ENCODE results near the gene ERAS.

ERAS gene

DNA sequence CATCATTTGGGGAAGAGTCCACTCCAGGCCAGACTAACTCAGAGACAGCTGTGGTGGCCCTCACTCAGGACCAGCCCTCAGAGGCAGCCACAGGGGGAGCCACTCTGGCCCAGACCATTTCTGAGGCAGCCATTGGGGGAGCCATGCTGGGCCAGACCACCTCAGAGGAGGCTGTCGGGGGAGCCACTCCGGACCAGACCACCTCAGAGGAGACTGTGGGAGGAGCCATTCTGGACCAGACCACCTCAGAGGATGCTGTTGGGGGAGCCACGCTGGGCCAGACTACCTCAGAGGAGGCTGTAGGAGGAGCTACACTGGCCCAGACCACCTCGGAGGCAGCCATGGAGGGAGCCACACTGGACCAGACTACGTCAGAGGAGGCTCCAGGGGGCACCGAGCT is 3.3 kb upstream of the ERAS start:
- Histone ChIP-seq H3K4me1 (ENCODE audit: control insufficient read depth in 1 of 2, insufficient read depth in 2 of 2, low read length in 2 of 2) (no peaks in the 10 kb centered on the region), H3K4me3 (ENCODE audit: low read depth in 1 of 2, low read length in 2 of 2) (no peak overlapping the region), H3K27ac (ENCODE audit: low read length) (no peak overlapping the region), H3K27me3 (ENCODE audit: low read depth, low read length) (no peaks in the 10 kb centered on the region), H3K36me3 (ENCODE audit: control insufficient read depth in 1 of 2, insufficient read depth in 2 of 2, low read length in 2 of 2) (peaks cover 14 to 62% of the 10 kb centered on the region in 2 donors), H3K9me3 (ENCODE audit: control insufficient read depth in 1 of 2, low read length in 2 of 2) (no peaks in the 10 kb centered on the region)

DNA sequence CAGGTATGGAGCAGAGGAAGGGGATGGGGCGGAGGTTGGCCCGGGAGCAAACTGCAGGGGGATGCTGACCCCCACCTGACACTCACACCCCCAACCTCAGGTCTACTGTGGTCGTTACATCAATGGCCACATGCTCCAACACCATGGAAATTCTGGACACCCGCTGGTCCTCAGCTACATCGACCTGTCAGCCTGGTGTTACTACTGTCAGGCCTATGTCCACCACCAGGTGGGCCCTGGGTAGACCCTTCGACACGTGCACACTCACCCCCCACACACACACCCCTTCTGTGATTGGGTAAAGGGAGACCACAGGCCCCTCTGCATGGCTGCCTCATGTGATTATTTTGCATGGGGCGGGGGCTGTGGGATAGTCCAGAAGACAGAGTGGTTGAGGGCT is 2.2 kb upstream of the ERAS start:
- H3K27me3 ChIP-seq (ENCODE audit: low read depth, low read length): no peaks in the 10 kb centered on the region
- H3K9me3 ChIP-seq (ENCODE audit: control insufficient read depth in 1 of 2, low read length in 2 of 2): no peaks in the 10 kb centered on the region
- H3K4me1 ChIP-seq (ENCODE audit: control insufficient read depth in 1 of 2, insufficient read depth in 2 of 2, low read length in 2 of 2): no peaks in the 10 kb centered on the region
- peaks cover 11 to 52% of the 10 kb centered on the region in 2 donors for H3K36me3 ChIP-seq (ENCODE audit: control insufficient read depth in 1 of 2, insufficient read depth in 2 of 2, low read length in 2 of 2)
- H3K4me3 ChIP-seq (ENCODE audit: low read depth in 1 of 2, low read length in 2 of 2): no peak overlapping the region
- no peak overlapping the region for H3K27ac ChIP-seq (ENCODE audit: low read length)

DNA sequence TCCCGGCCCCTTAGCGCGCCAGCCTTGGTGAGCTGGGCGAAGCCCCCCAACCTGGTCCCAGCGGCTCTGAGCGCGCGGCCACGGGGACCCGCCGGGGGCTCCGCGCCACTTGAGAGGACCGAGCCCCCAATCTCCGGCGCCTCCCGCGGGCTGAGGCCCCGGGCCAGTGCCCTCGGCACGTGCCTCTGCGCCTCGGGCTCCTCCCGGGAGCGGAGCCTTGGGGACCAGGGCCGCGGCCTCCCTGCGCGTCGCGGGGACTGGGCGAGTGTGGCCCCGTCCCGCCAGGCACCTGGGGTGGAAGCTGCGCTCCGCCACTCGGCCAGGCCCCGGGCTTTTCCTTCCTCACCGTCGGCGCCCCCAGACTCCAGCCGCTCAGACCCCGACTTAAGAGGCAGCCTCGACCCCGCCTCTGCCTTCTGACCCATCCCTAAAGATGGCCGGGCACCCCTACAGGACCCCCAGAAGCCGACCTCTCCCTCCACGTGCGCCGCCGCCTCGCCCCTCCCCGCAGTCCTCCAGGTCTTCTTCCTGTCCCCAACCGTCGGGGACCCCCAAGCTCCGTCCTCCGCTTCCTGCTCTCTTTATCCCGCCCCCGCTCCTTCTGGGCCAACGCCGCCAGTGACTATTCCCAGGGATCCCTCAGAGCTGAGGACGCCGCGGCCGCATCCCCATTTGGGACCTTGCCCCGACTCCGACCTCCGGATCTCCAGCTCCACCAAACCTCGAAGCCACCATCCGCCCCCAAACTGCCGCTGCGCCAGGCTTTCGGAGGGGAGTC is 752 bp downstream of the ERAS start:
- peaks cover 3 to 32% of the 10 kb centered on the region in 2 donors for H3K36me3 ChIP-seq (ENCODE audit: control insufficient read depth in 1 of 2, insufficient read depth in 2 of 2, low read length in 2 of 2)
- no peaks in the 10 kb centered on the region for H3K4me1 ChIP-seq (ENCODE audit: control insufficient read depth in 1 of 2, insufficient read depth in 2 of 2, low read length in 2 of 2)
- no peaks in the 10 kb centered on the region for H3K9me3 ChIP-seq (ENCODE audit: control insufficient read depth in 1 of 2, low read length in 2 of 2)
- H3K27me3 ChIP-seq (ENCODE audit: low read depth, low read length): no peaks in the 10 kb centered on the region
- no peak overlapping the region for H3K4me3 ChIP-seq (ENCODE audit: low read depth in 1 of 2, low read length in 2 of 2)
- H3K27ac ChIP-seq (ENCODE audit: low read length): no peak overlapping the region

DNA sequence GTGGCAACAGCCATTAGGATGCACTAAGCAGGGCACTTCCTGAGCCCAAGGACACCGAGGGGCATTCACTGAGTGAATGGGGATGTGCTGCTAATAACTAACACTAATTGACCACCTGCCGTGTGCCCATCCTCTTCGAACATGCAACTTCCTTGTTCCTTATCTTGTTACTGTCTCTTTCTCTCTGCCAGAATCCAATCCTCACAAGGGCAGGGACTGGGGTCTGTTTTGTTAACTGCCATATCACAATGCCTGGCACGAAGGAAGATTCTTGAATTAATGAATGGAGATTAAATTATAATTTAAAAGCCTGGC is 1.3 kb downstream of the ERAS start:
- no peak overlapping the region for H3K27ac ChIP-seq (ENCODE audit: low read length)
- H3K9me3 ChIP-seq (ENCODE audit: control insufficient read depth in 1 of 2, low read length in 2 of 2): no peaks in the 10 kb centered on the region
- no peak overlapping the region for H3K4me3 ChIP-seq (ENCODE audit: low read depth in 1 of 2, low read length in 2 of 2)
- no peaks in the 10 kb centered on the region for H3K4me1 ChIP-seq (ENCODE audit: control insufficient read depth in 1 of 2, insufficient read depth in 2 of 2, low read length in 2 of 2)
- peaks cover 3 to 26% of the 10 kb centered on the region in 2 donors for H3K36me3 ChIP-seq (ENCODE audit: control insufficient read depth in 1 of 2, insufficient read depth in 2 of 2, low read length in 2 of 2)
- no peaks in the 10 kb centered on the region for H3K27me3 ChIP-seq (ENCODE audit: low read depth, low read length)

DNA sequence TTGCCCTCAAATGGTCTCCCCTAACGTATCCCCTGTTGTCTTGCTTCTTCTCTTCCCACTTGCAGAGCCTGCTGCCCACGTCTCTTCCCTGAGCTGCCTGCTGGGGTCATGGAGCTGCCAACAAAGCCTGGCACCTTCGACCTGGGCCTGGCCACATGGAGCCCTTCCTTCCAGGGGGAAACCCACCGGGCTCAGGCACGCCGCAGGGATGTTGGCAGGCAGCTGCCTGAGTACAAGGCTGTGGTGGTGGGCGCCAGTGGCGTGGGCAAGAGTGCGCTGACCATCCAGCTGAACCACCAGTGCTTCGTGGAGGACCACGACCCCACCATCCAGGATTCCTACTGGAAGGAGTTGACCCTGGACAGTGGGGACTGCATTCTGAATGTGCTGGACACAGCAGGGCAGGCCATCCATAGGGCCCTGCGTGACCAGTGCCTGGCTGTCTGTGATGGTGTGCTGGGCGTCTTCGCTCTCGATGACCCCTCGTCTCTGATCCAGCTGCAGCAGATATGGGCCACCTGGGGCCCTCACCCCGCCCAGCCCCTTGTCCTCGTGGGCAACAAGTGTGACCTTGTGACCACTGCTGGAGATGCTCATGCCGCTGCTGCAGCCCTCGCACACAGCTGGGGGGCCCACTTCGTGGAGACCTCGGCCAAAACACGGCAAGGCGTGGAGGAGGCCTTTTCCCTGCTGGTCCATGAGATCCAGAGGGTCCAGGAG is 2.9 kb downstream of the ERAS start:
- Histone ChIP-seq H3K4me3 (ENCODE audit: low read depth in 1 of 2, low read length in 2 of 2) (no peak overlapping the region), H3K4me1 (ENCODE audit: control insufficient read depth in 1 of 2, insufficient read depth in 2 of 2, low read length in 2 of 2) (no peaks in the 10 kb centered on the region), H3K36me3 (ENCODE audit: control insufficient read depth in 1 of 2, insufficient read depth in 2 of 2, low read length in 2 of 2) (peaks cover 3 to 10% of the 10 kb centered on the region in 2 donors), H3K27me3 (ENCODE audit: low read depth, low read length) (no peaks in the 10 kb centered on the region), H3K27ac (ENCODE audit: low read length) (no peak overlapping the region), H3K9me3 (ENCODE audit: control insufficient read depth in 1 of 2, low read length in 2 of 2) (no peaks in the 10 kb centered on the region)

DNA sequence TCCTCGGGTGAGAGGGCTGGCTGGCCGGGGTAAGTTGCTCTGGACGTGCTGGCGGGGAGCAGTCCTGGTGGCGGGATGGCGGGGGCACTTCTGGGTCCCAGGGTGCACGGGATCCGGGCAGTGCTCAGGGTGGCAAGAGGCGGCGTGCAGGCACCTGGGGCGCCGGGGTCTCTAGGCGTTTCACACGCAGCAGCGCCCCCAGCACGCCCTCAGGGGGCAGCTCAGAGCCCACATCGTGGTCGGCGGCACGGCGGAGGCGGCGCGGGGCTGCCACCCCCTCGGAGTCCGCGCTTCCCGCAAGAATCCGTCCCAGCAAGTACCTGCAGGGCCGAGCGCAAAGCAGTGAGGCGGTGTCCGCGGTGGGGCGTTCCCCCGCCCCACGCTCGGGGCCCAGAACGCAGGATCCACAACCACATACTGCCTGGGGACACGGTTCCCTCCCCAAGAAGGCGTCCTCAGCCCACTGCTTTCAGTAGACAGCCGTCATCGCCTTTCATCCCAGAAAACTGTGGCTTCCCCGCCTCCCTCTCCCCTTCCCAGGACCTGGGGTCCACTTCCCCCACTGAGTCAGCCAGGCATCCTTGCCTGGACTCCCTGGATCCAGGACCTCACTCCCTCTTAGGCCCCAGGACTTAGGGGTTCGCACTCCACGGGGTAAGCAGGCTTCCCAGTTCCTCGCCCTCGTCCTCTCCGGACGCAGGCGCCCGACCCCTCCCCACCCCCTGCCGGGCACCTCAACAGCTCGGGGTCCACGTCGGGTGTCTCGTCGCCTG is 5.0 kb downstream of the ERAS start:
- no peak overlapping the region for H3K4me3 ChIP-seq (ENCODE audit: low read depth in 1 of 2, low read length in 2 of 2)
- no peaks in the 10 kb centered on the region for H3K9me3 ChIP-seq (ENCODE audit: control insufficient read depth in 1 of 2, low read length in 2 of 2)
- H3K36me3 ChIP-seq (ENCODE audit: control insufficient read depth in 1 of 2, insufficient read depth in 2 of 2, low read length in 2 of 2): no peaks in the 10 kb centered on the region
- no peak overlapping the region for H3K27ac ChIP-seq (ENCODE audit: low read length)
- no peaks in the 10 kb centered on the region for H3K4me1 ChIP-seq (ENCODE audit: control insufficient read depth in 1 of 2, insufficient read depth in 2 of 2, low read length in 2 of 2)
- no peaks in the 10 kb centered on the region for H3K27me3 ChIP-seq (ENCODE audit: low read depth, low read length)

DNA sequence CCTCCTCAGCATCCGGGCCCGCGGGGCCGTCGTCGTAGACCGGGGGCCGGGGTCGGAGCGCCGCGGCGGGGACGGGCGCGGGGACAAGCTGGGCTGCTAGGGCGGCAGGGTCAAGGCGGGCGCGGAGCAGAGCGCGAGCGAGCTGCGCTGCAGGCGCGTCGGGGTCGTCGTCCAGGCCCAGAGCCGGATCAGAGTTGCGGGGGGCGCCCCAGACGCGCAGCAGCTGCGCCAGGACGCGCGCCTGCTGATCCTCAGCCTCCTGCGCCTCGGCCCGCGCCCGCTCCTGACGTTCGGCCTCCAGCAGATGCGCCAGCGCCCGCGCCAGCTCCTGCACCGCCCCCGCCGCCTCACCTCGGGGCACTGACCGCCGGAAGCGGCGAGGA is 5.6 kb downstream of the ERAS start:
- H3K27me3 ChIP-seq (ENCODE audit: low read depth, low read length): no peaks in the 10 kb centered on the region

DNA sequence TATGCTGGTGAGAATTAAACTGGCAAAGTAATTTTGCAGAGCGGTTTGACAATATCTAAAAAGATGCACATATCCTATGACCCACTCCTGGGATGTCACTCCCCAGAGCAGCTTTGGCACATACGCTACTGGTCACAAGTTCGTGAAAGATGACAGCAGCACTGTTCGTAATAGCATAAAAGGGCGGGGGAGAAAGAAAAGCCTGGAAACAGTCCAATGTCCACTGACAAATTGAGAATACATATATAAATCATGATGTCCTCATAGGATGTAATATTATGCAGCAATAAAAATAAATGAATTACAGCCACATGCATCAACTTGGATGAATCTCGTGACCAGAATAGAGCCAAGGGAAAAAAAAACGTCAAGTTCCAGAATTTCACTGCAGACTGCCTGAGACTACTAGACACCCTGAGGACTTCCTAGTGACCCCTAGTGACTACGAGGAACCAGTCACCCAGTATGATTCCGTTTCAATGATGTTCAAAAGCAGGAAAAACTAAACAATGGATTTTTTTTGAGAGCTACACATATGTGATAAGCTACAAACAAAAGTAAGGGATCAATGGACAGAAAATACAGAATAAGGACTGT is 7.3 kb downstream of the ERAS start:
- H3K4me1 ChIP-seq (ENCODE audit: control insufficient read depth in 1 of 2, insufficient read depth in 2 of 2, low read length in 2 of 2): no peaks in the 10 kb centered on the region
- H3K9me3 ChIP-seq (ENCODE audit: control insufficient read depth in 1 of 2, low read length in 2 of 2): no peaks in the 10 kb centered on the region
- H3K36me3 ChIP-seq (ENCODE audit: control insufficient read depth in 1 of 2, insufficient read depth in 2 of 2, low read length in 2 of 2): no peaks in the 10 kb centered on the region
- no peak overlapping the region for H3K27ac ChIP-seq (ENCODE audit: low read length)
- H3K27me3 ChIP-seq (ENCODE audit: low read depth, low read length): no peaks in the 10 kb centered on the region
- no peak overlapping the region for H3K4me3 ChIP-seq (ENCODE audit: low read depth in 1 of 2, low read length in 2 of 2)

More for the DNA sequence above, 5.6 kb downstream of the ERAS start:
- Histone ChIP-seq H3K4me3 (ENCODE audit: low read depth in 1 of 2, low read length in 2 of 2) (no peak overlapping the region), H3K36me3 (ENCODE audit: control insufficient read depth in 1 of 2, insufficient read depth in 2 of 2, low read length in 2 of 2) (no peaks in the 10 kb centered on the region), H3K27ac (ENCODE audit: low read length) (no peak overlapping the region), H3K9me3 (ENCODE audit: control insufficient read depth in 1 of 2, low read length in 2 of 2) (no peaks in the 10 kb centered on the region), H3K4me1 (ENCODE audit: control insufficient read depth in 1 of 2, insufficient read depth in 2 of 2, low read length in 2 of 2) (no peaks in the 10 kb centered on the region)

DNA sequence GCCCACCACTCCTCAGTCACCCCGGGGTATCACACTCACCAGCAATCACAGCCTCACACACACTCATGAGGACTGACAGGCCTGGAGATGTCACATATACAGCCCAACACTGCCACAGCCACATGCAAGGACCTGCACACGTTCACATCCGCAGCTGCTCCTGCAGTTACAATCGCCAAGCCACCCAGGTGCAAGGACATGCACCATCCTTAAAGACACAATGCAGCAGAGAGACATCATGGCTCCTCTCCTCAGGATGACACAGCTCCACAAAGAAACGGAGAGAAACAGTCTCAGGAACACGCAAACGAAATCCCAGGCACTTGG is 8.0 kb downstream of the ERAS start:
- peak overlapping the region in 1 of 2 donors; percentile 37 for H3K4me3 ChIP-seq (ENCODE audit: low read depth in 1 of 2, low read length in 2 of 2)
- H3K4me1 ChIP-seq (ENCODE audit: control insufficient read depth in 1 of 2, insufficient read depth in 2 of 2, low read length in 2 of 2): no peaks in the 10 kb centered on the region
- H3K27me3 ChIP-seq (ENCODE audit: low read depth, low read length): no peaks in the 10 kb centered on the region
- H3K9me3 ChIP-seq (ENCODE audit: control insufficient read depth in 1 of 2, low read length in 2 of 2): no peaks in the 10 kb centered on the region
- H3K27ac ChIP-seq (ENCODE audit: low read length): no peak overlapping the region
- H3K36me3 ChIP-seq (ENCODE audit: control insufficient read depth in 1 of 2, insufficient read depth in 2 of 2, low read length in 2 of 2): no peaks in the 10 kb centered on the region

DNA sequence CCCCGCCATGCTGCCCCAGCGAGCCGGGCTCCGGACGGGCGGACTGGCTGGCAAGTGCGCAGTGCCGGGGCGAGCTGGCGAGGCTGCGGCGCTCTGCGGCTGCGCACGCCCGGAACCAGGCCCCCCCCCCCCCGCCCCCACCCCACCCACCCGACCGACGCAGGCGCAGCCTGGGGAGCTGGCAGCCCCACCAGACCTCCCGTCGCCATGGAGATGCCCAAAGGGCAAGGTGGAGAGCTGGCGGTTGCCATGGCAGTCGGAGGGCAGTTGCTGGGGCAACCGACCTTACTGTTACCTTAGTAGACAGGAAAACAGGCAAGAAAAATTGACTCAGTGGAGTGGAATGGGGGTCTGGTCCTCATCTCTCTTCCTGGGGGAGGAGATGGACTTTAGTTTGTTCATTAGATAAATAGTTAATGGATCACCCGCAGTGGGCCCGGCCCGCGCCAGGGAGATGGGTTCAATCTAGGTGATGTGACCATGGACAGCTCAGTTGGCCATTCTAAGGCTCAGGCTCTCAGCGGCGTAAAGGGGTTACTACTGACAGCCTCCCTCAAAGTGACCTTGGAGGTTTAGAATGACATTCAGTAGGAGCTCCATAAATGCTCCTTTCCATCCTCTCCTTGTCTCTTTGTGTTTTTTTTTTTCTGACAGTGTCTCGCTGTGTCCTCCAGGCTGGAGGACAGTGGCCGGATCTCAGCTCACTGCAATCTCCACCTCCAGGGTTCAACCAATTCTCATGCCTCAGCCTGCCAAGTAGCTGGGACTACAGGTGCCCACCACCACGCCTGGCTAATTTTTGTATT is 9.4 kb downstream of the ERAS start, which contains the start of gene PCSK1N:
PCSK1N (minus strand) TSS at position 87 of the 806 bp plus-strand sequence; CDS start at position 9, 78 bp downstream.
- Histone ChIP-seq H3K4me3 (ENCODE audit: low read depth in 1 of 2, low read length in 2 of 2) (peak within 1 kb of the TSS; percentile 35 to 37), H3K9me3 (ENCODE audit: control insufficient read depth in 1 of 2, low read length in 2 of 2) (no peaks in the 10 kb centered on the region), H3K27me3 (ENCODE audit: low read depth, low read length) (no peaks in the 10 kb centered on the region), H3K4me1 (ENCODE audit: control insufficient read depth in 1 of 2, insufficient read depth in 2 of 2, low read length in 2 of 2) (no peaks in the 10 kb centered on the region), H3K27ac (ENCODE audit: low read length) (no peak within 1 kb of the TSS), H3K36me3 (ENCODE audit: control insufficient read depth in 1 of 2, insufficient read depth in 2 of 2, low read length in 2 of 2) (no peaks in the 10 kb centered on the region)
